Fibroblast of lung (primary cell): ENCODE results near the gene LRRC36. TPM values are rescaled to one million over a fixed set of nuclear protein-coding genes. Genes with fewer than 3 reads are reported as not detected.
"Not testable (repeated sequence)": the region's sequence is repeated elsewhere in the genome, so short reads cannot be mapped to it uniquely, and the experiment has no call there.

ENCODE experiments used
- DNase-seq, 2 donors: peaks; one replicate each; pipeline versions ENCODE4 v3.0.0 to v3.0.0-alpha.2; 2010; ENCODE audit warnings: low read depth in 2 of 2
- H2AFZ ChIP-seq: 2 replicates; pipeline ENCODE4 v1.5.1; 2012; ENCODE audit warnings: low read length, control low read depth, inconsistent platforms
- H3K27ac ChIP-seq: 2 replicates; pipeline ENCODE4 v1.5.1; 2011; ENCODE audit warnings: low read length, control low read depth; ENCODE audit not compliant: insufficient read depth
- H3K27me3 ChIP-seq: 2 replicates; pipeline ENCODE4 v1.5.1; 2011; ENCODE audit warnings: mild to moderate bottlenecking, low read length; ENCODE audit not compliant: control insufficient read depth, insufficient read depth
- H3K36me3 ChIP-seq: 2 replicates; pipeline ENCODE4 v1.5.1; 2011; ENCODE audit warnings: low read length; ENCODE audit not compliant: control insufficient read depth, insufficient read depth
- H3K4me1 ChIP-seq: 2 replicates; pipeline ENCODE4 v1.5.1; 2011; ENCODE audit warnings: low read length; ENCODE audit not compliant: control insufficient read depth, insufficient read depth; ENCODE audit errors: extremely low read depth
- H3K4me2 ChIP-seq: 2 replicates; pipeline ENCODE4 v1.5.1; 2011; ENCODE audit warnings: low read length, control low read depth; ENCODE audit not compliant: insufficient read depth; ENCODE audit errors: extremely low read depth
- H3K4me3 ChIP-seq, 4 experiments: fragments of 200-600 bp in 1 of 4; sonication (generic) in 1 of 4; replicated peaks in 1 of 4; 2 replicates each; pipeline ENCODE4 v1.5.1; 2011 to 2016; ENCODE audit warnings: low read length in 4 of 4, low read depth in 3 of 4, mild to moderate bottlenecking in 3 of 4, control low read depth in 2 of 4, inconsistent platforms in 1 of 4, mixed read lengths in 1 of 4; ENCODE audit not compliant: insufficient read depth in 1 of 4; ENCODE audit errors: control extremely low read depth in 1 of 4
- H3K79me2 ChIP-seq: 2 replicates; pipeline ENCODE4 v1.5.1; 2012; ENCODE audit warnings: mild to moderate bottlenecking, low read length, inconsistent platforms; ENCODE audit not compliant: control insufficient read depth, insufficient read depth
- H3K9ac ChIP-seq: 2 replicates; pipeline ENCODE4 v1.5.1; 2011; ENCODE audit warnings: mild to moderate bottlenecking, low read length, control low read depth; ENCODE audit not compliant: insufficient read depth
- H3K9me3 ChIP-seq: 2 replicates; pipeline ENCODE4 v1.5.1; 2012; ENCODE audit warnings: low read depth, low read length; ENCODE audit not compliant: control insufficient read depth, insufficient read depth
- H4K20me1 ChIP-seq: 2 replicates; pipeline ENCODE4 v1.5.1; 2011; ENCODE audit warnings: low read length; ENCODE audit not compliant: control insufficient read depth, insufficient read depth; ENCODE audit errors: extremely low read depth
- EZH2 ChIP-seq: IDR thresholded peaks from 2 replicates; pipeline ENCODE4 v1.5.1; 2012; ENCODE audit warnings: low read length, control low read depth, mild to moderate bottlenecking; ENCODE audit errors: missing control alignments
- polyA plus RNA-seq, 2 donors: library from polyadenylated mRNA; depleted of rRNA in 1 of 2; stranded (reverse) in 1 of 2; unstranded in 1 of 2; fragments of >200 nt; gene quantifications; 2 replicates each; pipeline ENCODE4 v1.2.1, GENCODE V29; 2011 to 2012; ENCODE audit warnings: missing spikeins in 1 of 2
- total RNA-seq: library from RNA; depleted of rRNA; stranded (reverse); fragments of >200 nt; gene quantifications from 2 replicates; pipeline ENCODE4 v1.2.1, GENCODE V29; 2014
- TF ChIP-seq, protein P1 (sequence below), 2 donors: IDR thresholded peaks in 1 of 2; conservative IDR thresholded peaks in 1 of 2; 1 replicate in 1 of 2; 2 replicates in 1 of 2; pipeline ENCODE4 v1.5.1; 2011 to 2012; ENCODE audit warnings: low read length in 2 of 2, control low read depth in 1 of 2, inconsistent platforms in 1 of 2, low read depth in 1 of 2, mild to moderate bottlenecking in 1 of 2

The LRRC36 gene
- total and polyA plus RNA-seq, 2 donors (not counting 1 experiment from before 2014, with no cell fraction given), result 0.06 to 0.66 TPM

DNA sequence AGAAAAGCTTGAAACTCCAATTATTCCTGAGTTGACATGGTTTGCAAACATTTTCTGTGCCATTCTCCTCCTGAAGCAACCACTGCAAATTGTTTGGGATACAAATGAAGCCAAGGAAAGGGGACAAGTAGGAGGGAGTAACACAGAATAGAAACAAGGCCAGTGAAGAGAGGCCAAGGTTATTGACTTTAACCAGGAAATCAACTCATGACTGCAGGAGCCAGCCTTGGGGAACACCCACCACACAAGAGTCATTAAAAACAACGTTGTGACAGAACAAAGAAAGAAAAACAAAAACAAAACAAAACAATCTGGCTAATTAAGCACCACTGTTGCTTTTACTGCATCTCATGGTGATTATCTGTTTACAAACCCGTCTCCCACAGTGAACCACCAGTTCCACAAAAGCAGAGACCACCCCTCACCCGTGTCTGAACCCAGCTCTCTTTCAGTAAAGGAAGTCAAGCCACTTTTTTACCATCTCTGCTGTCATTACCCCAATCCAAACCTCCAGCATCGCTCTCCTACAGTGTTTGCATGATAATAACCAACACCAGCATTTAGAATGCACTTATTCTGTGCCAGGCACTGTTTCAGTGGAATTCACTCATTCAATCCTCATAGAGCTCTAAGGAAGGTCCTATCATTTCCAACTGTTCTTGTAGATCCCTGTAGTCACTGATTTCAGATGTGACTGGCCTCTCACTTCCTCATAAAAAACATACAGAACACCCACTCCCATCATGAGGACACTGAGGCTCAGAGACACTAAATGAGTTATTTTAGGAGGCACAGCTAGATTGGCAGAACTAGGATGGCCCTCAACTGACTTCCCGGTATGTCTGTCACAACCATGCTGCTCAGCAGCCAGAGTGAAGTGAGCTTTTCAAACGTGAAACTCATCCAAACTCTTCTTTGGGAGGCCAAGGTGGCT, 87.6 kb downstream of the LRRC36 start:
- TF ChIP-seq EZH2, result no peak
- TF ChIP-seq, protein P1, sequence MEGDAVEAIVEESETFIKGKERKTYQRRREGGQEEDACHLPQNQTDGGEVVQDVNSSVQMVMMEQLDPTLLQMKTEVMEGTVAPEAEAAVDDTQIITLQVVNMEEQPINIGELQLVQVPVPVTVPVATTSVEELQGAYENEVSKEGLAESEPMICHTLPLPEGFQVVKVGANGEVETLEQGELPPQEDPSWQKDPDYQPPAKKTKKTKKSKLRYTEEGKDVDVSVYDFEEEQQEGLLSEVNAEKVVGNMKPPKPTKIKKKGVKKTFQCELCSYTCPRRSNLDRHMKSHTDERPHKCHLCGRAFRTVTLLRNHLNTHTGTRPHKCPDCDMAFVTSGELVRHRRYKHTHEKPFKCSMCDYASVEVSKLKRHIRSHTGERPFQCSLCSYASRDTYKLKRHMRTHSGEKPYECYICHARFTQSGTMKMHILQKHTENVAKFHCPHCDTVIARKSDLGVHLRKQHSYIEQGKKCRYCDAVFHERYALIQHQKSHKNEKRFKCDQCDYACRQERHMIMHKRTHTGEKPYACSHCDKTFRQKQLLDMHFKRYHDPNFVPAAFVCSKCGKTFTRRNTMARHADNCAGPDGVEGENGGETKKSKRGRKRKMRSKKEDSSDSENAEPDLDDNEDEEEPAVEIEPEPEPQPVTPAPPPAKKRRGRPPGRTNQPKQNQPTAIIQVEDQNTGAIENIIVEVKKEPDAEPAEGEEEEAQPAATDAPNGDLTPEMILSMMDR (conservative IDR thresholded peaks at IDR 0.05 in 1 of 2, IDR thresholded peaks at IDR 0.05 in 1 of 2; ENCODE audit: low read depth in 1 of 2, low read length in 2 of 2), result no peak
- Histone ChIP-seq H3K4me2 (no peak overlapping the region), H3K27me3 (no peaks in the 10 kb centered on the region), H3K9ac (no peak overlapping the region), H3K36me3 (no peaks in the 10 kb centered on the region), H4K20me1 (no peaks in the 10 kb centered on the region), H2AFZ (no peak overlapping the region), H3K4me3 (no peak overlapping the region), H3K79me2 (no peaks in the 10 kb centered on the region), H3K27ac (no peak overlapping the region), H3K4me1 (peaks cover 2% of the 10 kb centered on the region), H3K9me3 (no peaks in the 10 kb centered on the region)
- DNase-seq, result no peak

DNA sequence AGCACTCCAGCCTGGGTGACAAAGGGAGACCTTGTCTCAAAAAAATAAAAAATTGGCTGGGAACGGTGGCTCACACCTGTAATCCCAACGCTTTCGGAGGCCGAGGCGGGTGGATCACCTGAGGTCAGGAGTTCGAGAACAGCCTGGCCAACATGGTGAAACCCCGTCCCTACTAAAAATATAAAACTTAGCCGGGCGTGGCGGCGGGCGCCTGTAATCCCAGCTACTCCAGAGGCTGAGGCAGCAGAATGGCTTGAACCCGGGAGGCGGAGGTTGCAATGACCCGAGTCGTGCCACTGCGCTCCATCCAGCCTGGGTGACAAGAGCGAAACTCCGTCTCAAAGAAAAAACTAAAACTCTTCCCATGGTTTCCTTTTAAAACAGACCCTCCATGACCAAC, 88.8 kb downstream of the LRRC36 start:
- H4K20me1 ChIP-seq, H3K79me2 ChIP-seq, H3K27me3 ChIP-seq, H3K9ac ChIP-seq, DNase-seq, H3K9me3 ChIP-seq, H3K4me1 ChIP-seq, H2AFZ ChIP-seq, H3K36me3 ChIP-seq: not testable (repeated sequence)
- H3K4me3 ChIP-seq, result peak overlapping the region; percentile 66 to 91 (median 72)
- peak overlapping the region; percentile 88 for H3K27ac ChIP-seq
- peak overlapping the region; percentile 91 for H3K4me2 ChIP-seq

DNA sequence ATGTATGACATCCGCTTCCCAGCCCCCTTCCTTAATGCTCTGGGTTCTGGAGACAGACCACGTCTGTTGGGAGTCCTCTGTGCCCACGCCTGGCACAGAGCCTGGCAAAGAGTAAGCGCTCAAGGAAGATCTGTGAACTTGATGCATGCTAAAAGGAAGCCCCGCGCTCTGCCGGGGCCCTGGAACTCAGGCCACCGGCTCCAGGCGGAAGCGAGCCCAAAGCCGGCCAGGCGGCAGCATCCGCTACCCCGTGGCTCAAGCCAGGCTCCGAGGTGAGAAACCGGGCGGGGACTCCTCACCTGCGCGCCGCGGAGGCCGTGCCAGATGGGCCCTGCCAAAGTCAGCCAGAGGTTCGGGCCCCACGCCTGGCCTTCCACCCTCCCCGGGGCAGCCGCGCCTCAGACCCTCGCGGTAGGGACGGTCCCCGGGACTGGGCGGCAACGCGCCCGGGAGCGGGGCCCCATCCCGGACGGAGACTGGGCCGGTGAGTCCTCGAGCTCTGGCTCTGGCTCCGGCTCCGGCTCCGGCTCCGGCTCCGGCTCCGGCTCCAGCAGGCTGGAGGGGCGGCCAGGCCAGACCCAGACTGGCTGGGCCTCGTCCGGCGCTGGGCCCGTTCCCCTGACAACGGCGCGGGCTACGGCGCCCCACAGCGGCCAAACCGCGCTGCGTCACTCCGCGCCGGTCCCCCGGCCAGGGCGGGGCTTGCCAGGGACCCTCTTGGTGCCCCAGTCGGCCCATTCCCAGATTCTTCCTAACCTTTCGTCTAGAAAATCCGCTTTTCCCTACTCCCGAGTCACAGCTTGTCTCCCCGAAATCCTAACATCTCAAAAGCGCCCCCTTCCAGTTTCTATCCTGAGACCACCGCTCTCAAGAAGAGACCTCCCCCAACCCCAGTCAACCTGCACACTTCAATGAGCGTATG, 89.5 kb downstream of the LRRC36 start, which contains the start of gene ZDHHC1:
Gene ZDHHC1 (minus strand): TSS at position 606 of the 922 bp plus-strand sequence. CDS start 8,702 bp downstream, outside the sequence.
- no peaks in the 10 kb centered on the region for H3K27me3 ChIP-seq
- peak; percentile 65 to 74 for DNase-seq
- H3K4me1 ChIP-seq, result peaks cover 2% of the 10 kb centered on the region
- peak within 1 kb of the TSS; percentile 66 to 91 (median 72) for H3K4me3 ChIP-seq
- no peaks in the 10 kb centered on the region for H3K36me3 ChIP-seq
- TF ChIP-seq, protein P1 (conservative IDR thresholded peaks at IDR 0.05 in 1 of 2, IDR thresholded peaks at IDR 0.05 in 1 of 2; ENCODE audit: low read depth in 1 of 2, low read length in 2 of 2), result no peak
- no peak for TF ChIP-seq EZH2
- peak within 1 kb of the TSS; percentile 91 for H3K4me2 ChIP-seq
- no peaks in the 10 kb centered on the region for H4K20me1 ChIP-seq
- H3K9ac ChIP-seq, result peak within 1 kb of the TSS; percentile 91
- no peaks in the 10 kb centered on the region for H3K9me3 ChIP-seq
- H3K79me2 ChIP-seq, result no peaks in the 10 kb centered on the region
- H2AFZ ChIP-seq, result peak within 1 kb of the TSS; percentile 95
- H3K27ac ChIP-seq, result peak within 1 kb of the TSS; percentile 88
